ENCODE data around the gene ENTPD1. TPM values are rescaled to one million over a fixed set of nuclear protein-coding genes. Genes with fewer than 3 reads are reported as not detected.

Gene ENTPD1
- total and polyA plus RNA-seq, 9 of the 15 experiments (the other 6 are each of a cell fraction or from before 2014, with no cell fraction given): 0.07 to 1.5 (median 0.37) TPM

DNA sequence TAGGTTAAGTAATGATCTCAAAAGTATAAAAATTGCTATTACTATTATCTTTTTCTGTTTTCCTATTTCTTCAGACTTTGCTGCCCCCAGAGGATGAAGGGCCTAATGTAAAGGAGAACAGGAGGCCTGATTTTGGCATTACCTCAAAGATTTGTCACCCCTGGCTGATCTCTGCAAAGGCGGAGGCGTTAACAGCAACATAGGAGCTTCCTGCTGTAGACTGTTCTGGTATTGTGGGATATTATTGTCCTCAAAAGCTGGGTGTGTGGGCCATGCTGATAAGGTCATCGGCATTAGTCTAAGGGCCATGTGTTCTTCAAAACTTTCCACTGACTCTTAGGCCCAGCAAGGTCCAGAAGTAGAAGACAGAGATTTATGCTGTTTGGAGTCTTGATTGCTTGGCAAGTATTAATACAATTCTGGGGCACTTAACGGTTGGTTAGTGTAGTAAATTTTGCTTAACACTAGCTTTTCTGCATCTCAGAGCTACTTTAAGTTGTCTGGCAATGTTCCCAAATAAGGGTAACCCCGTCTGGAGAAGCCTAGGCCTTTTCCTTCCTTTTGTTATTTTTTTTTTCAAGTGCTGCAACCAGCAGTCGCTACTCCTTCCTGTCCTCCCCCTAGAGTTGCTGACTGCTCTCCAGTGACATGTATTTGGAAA is 14.0 kb upstream of the ENTPD1 start (continued):
- TF ChIP-seq ZNF644 (tag; IDR thresholded peaks at IDR 0.05; ENCODE audit: low read depth) (peak; percentile 46; the same call in 1 of the 2 replicates), NCOR1 (IDR thresholded peaks at IDR 0.05) (peak; percentile 86), ZFX (CRISPR knock-in tag; IDR thresholded peaks at IDR 0.05) (peak; percentile 33), JUND (IDR thresholded peaks at IDR 0.05; ENCODE audit: borderline replicate concordance, low read depth, low read length) (peak; percentile 29; the same call in 1 of the 2 replicates), JUND (tag; IDR thresholded peaks at IDR 0.05; ENCODE audit: borderline replicate concordance, low read depth, low read length) (no peak), PHF21A (IDR thresholded peaks at IDR 0.05; ENCODE audit: borderline replicate concordance, low read depth) (peak; percentile 61), FOSL1 (tag; conservative IDR thresholded peaks at IDR 0.05) (no peak), CBFA2T2 (conservative IDR thresholded peaks at IDR 0.05) (peak; percentile 92), CREM (IDR thresholded peaks at IDR 0.05; ENCODE audit: low read depth) (peak; percentile 62; the same call in 1 of the 2 replicates), EGR1 (conservative IDR thresholded peaks at IDR 0.05) (peak; percentile 93), POU5F1 (IDR thresholded peaks at IDR 0.05; ENCODE audit: borderline replicate concordance, low read depth, low read length, partially characterized antibody) (no peak), MYC (IDR thresholded peaks at IDR 0.05; ENCODE audit: low read depth, low read length) (peak; percentile 53; the same call in 1 of the 2 replicates), MYC (CRISPR knock-in tag; IDR thresholded peaks at IDR 0.05; ENCODE audit: borderline replicate concordance, low read depth) (no peak), TARDBP (IDR thresholded peaks at IDR 0.05) (no peak), CCNT2 (IDR thresholded peaks at IDR 0.05; ENCODE audit: borderline replicate concordance, extremely low read depth, insufficient read length, low read depth, low read length) (peak; percentile 32), MAZ (CRISPR knock-in tag; conservative IDR thresholded peaks at IDR 0.05 in 1 of 2, IDR thresholded peaks at IDR 0.05 in 1 of 2) (no peak), TAL1 (IDR thresholded peaks at IDR 0.05) (peak; percentile 88), TOE1 (IDR thresholded peaks at IDR 0.05; ENCODE audit: borderline replicate concordance) (no peak), TOE1 (CRISPR knock-in tag; IDR thresholded peaks at IDR 0.05; ENCODE audit: borderline replicate concordance, low read depth) (no peak), HDAC6 (IDR thresholded peaks at IDR 0.05; ENCODE audit: low read depth, low read length) (no peak), SPI1 (IDR thresholded peaks at IDR 0.05; ENCODE audit: borderline replicate concordance, low read depth, low read length) (no peak)
- TF ChIP-seq, protein P1, sequence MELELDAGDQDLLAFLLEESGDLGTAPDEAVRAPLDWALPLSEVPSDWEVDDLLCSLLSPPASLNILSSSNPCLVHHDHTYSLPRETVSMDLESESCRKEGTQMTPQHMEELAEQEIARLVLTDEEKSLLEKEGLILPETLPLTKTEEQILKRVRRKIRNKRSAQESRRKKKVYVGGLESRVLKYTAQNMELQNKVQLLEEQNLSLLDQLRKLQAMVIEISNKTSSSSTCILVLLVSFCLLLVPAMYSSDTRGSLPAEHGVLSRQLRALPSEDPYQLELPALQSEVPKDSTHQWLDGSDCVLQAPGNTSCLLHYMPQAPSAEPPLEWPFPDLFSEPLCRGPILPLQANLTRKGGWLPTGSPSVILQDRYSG (tag; conservative IDR thresholded peaks at IDR 0.05; ENCODE audit: low read depth): 0 out of 2 replicates have a peak, but pooled peaks have one; percentile 36
- TF ChIP-seq, protein P2, sequence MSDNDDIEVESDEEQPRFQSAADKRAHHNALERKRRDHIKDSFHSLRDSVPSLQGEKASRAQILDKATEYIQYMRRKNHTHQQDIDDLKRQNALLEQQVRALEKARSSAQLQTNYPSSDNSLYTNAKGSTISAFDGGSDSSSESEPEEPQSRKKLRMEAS (CRISPR knock-in tag; IDR thresholded peaks at IDR 0.05): no peak
- TF ChIP-seq, protein P3, sequence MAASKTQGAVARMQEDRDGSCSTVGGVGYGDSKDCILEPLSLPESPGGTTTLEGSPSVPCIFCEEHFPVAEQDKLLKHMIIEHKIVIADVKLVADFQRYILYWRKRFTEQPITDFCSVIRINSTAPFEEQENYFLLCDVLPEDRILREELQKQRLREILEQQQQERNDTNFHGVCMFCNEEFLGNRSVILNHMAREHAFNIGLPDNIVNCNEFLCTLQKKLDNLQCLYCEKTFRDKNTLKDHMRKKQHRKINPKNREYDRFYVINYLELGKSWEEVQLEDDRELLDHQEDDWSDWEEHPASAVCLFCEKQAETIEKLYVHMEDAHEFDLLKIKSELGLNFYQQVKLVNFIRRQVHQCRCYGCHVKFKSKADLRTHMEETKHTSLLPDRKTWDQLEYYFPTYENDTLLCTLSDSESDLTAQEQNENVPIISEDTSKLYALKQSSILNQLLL (CRISPR knock-in tag; IDR thresholded peaks at IDR 0.05; ENCODE audit: borderline replicate concordance): no peak
- TF ChIP-seq, protein P4, sequence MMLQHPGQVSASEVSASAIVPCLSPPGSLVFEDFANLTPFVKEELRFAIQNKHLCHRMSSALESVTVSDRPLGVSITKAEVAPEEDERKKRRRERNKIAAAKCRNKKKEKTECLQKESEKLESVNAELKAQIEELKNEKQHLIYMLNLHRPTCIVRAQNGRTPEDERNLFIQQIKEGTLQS (IDR thresholded peaks at IDR 0.05): no peak
- TF ChIP-seq, protein P4 (CRISPR knock-in tag; conservative IDR thresholded peaks at IDR 0.05): no peak

Data from K562 (cell line).